Pancreas (tissue), 10 donors: ENCODE measurements around the gene GATA6. TPM values are rescaled to one million over a fixed set of nuclear protein-coding genes. Genes with fewer than 3 reads are reported as not detected.
A peak's percentile ranks its signal among the peaks of the same experiment; 100 is the strongest.

Experiments used
- ATAC-seq, 4 donors: fragments of 200-7000 bp; cut with Tn5 transposase; one replicate each; pipeline versions ENCODE4 v1.8.0 to v1.9.1; 2020; ENCODE audit warnings: mild to moderate bottlenecking in 4 of 4, moderate library complexity in 4 of 4
- DNase-seq, 6 donors: peaks; one replicate each; pipeline ENCODE4 v3.0.0-alpha.2; 2020
- FAIRE-seq: peaks from 2 replicates; lab custom pipeline; 2012; peaks lifted over from hg19 to GRCh38; lab: Jason Lieb, UNC
- H3K27ac ChIP-seq, 4 donors: fragments of 200-600 bp; sonication (generic); 1 replicate in 3 of 4; 2 replicates in 1 of 4; pipeline versions ENCODE4 v1.5.0 to v1.8.0; 2020
- H3K27me3 ChIP-seq, 4 donors: fragments of 200-600 bp; one replicate each; pipeline ENCODE4 v1.8.0; 2021
- H3K36me3 ChIP-seq, 3 donors: fragments of 200-600 bp; sonication (generic) in 1 of 3; one replicate each; pipeline versions ENCODE4 v1.5.0 to v1.8.0; 2020 to 2021
- H3K4me1 ChIP-seq, 3 donors: fragments of 200-600 bp; one replicate each; pipeline ENCODE4 v1.8.0; 2021
- H3K4me3 ChIP-seq, 4 donors: fragments of 200-600 bp; sonication (generic) in 2 of 4; one replicate each; pipeline versions ENCODE4 v1.5.0 to v1.8.0; 2020 to 2021
- H3K9me3 ChIP-seq, 4 donors: fragments of 200-600 bp; one replicate each; pipeline ENCODE4 v1.8.0; 2021
- WGBS, 2 donors: extraction: QIAGEN DNeasy Blood & Tissue Kit; methylation state at CpG; one replicate each; pipeline ENCODE4 v1.1.7; 2013; 5-methylcytosine and 5-hydroxymethylcytosine counted together
- intact Hi-C, 3 donors: fragments of 100-400 bp; cut with DNase I; formaldehyde crosslinking; loops; one replicate each; pipeline versions ENCODE4 v1.11.1 to v1.14.2; 2022
- polyA plus RNA-seq, 2 donors: library from polyadenylated mRNA; stranded (reverse); fragments of 200-250 nt; gene quantifications; one replicate each; pipeline ENCODE4 v1.2.3, GENCODE V29; 2013
- total RNA-seq, 6 donors: library from RNA; stranded (reverse); fragmentation: NEBNext Ultra II Directional in 4 of 6; extraction: Animal tissue kit (Norgen Biotek cat#: 25700) in 4 of 6; gene quantifications; one replicate each; pipeline versions ENCODE4 v1.2.1 to v1.2.4, GENCODE V29; 2021 to 2023
- TF ChIP-seq, protein P1 (sequence below), 4 donors: fragments of 200-600 bp; sonication (generic) in 3 of 4; IDR thresholded peaks; one replicate each; pipeline versions ENCODE4 v1.5.0 to v1.8.0; 2021; ENCODE audit warnings: antibody characterized with exemption in 4 of 4
- donor health status: healthy with polysubstance abuse.
- donor health status: DM: no; HTN: no; CAD: no; lungs with moderate emphysema.
- donor health status: DM: no; HTN: no; CAD: no.
- donor health status: control.
- donor health status: control.
- donor health status: Bipolar disorder and iron deficiency.
- donor health status: DM: yes; HTN: yes; CAD: no.
- donor health status: DM: no; HTN: no; CAD: no.
- donor health status: DM: no; HTN: no; CAD: no.
- donor health status: DM: yes; HTN: yes; CAD: no.

GATA6 gene
- total and polyA plus RNA-seq, 8 donors, result 15.4 to 36.4 (median 21.8) TPM

- WGBS, 2 donors, result 31 to 42% methylated on average over 6 of the region's 6 CpGs
Measured at GRCh38 chr18:22186484-22186971, 17.1 kb downstream of the GATA6 start.

GRCh38 chr18:22188559-22189267, 19.3 kb downstream of the GATA6 start:
- Histone ChIP-seq H3K4me1 (peaks cover 74 to 88% (median 78%) of the 10 kb centered on the region in 3 donors), H3K36me3 (peaks cover 0 to 21% (median 3%) of the 10 kb centered on the region in 3 donors), H3K9me3 (no peaks in the 10 kb centered on the region), H3K4me3 (no peak overlapping the region), H3K27me3 (no peaks in the 10 kb centered on the region), H3K27ac (peak overlapping the region; percentile 30 to 80 (median 64))
- TF ChIP-seq, protein P1, sequence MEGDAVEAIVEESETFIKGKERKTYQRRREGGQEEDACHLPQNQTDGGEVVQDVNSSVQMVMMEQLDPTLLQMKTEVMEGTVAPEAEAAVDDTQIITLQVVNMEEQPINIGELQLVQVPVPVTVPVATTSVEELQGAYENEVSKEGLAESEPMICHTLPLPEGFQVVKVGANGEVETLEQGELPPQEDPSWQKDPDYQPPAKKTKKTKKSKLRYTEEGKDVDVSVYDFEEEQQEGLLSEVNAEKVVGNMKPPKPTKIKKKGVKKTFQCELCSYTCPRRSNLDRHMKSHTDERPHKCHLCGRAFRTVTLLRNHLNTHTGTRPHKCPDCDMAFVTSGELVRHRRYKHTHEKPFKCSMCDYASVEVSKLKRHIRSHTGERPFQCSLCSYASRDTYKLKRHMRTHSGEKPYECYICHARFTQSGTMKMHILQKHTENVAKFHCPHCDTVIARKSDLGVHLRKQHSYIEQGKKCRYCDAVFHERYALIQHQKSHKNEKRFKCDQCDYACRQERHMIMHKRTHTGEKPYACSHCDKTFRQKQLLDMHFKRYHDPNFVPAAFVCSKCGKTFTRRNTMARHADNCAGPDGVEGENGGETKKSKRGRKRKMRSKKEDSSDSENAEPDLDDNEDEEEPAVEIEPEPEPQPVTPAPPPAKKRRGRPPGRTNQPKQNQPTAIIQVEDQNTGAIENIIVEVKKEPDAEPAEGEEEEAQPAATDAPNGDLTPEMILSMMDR (IDR thresholded peaks at IDR 0.05), result no peak
- peak in 1 of 4 donors; percentile 2 for ATAC-seq
- DNase-seq, result peak in 1 of 6 donors; percentile 22
- no peak for FAIRE-seq
- intact Hi-C loops, result no loop called here
- WGBS, 2 donors, result 33 to 34% methylated on average over 11 of the region's 11 CpGs

More at GRCh38 chr18:22186484-22186971, 17.1 kb downstream of the GATA6 start:
- Histone ChIP-seq H3K36me3 (peaks cover 0 to 40% (median 3%) of the 10 kb centered on the region in 3 donors), H3K4me1 (peaks cover 78 to 86% (median 85%) of the 10 kb centered on the region in 3 donors), H3K4me3 (no peak overlapping the region), H3K27ac (peak overlapping the region in 3 of 4 donors; percentile 19 to 80 (median 80)), H3K9me3 (no peaks in the 10 kb centered on the region), H3K27me3 (no peaks in the 10 kb centered on the region)
- ATAC-seq (peak in 1 of 4 donors; percentile 2), FAIRE-seq (no peak), DNase-seq (peak in 1 of 6 donors; percentile 11)
- intact Hi-C loops, result no loop called here
- TF ChIP-seq, protein P1 (IDR thresholded peaks at IDR 0.05), result no peak

- H3K4me3 ChIP-seq, result no peak overlapping the region
- no peaks in the 10 kb centered on the region for H3K27me3 ChIP-seq
- intact Hi-C loops, result no loop called here
- WGBS, 2 donors, result 20 to 24% methylated on average over 11 of the region's 11 CpGs
- peaks cover 67 to 85% (median 82%) of the 10 kb centered on the region in 3 donors for H3K4me1 ChIP-seq
- ATAC-seq (peak in 2 of 4 donors; percentile 11 to 19), DNase-seq (peak in 1 of 6 donors; percentile 17), FAIRE-seq (no peak)
- H3K27ac ChIP-seq, result peak overlapping the region; percentile 30 to 80 (median 71)
- no peaks in the 10 kb centered on the region for H3K9me3 ChIP-seq
- H3K36me3 ChIP-seq, result peaks cover 0 to 12% (median 3%) of the 10 kb centered on the region in 3 donors
- TF ChIP-seq, protein P1 (IDR thresholded peaks at IDR 0.05), result no peak
Measured at GRCh38 chr18:22189449-22190166, 20.2 kb downstream of the GATA6 start.

DNA sequence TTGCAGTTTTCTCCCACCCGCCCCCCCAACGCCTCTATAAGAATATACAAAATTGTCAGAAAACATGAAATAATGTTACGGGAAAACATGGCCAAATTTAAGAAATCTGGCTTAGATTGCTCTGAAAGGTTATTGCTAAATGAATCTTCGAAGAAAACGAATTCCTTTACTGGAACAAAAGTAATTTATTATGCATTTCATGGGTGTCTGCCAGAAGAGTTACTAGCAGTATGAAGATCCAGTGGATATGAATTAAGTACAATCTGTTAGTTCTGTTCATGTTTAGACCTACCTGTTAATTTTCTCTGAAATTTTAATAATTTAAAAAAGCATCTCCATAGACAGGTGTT, 21.9 kb downstream of the GATA6 start:
- 34 to 41% methylated on average over 5 of the region's 5 CpGs for WGBS, 2 donors

More for the DNA sequence above, 21.9 kb downstream of the GATA6 start:
- Histone ChIP-seq H3K27me3 (no peaks in the 10 kb centered on the region), H3K9me3 (no peaks in the 10 kb centered on the region), H3K4me3 (no peak overlapping the region), H3K27ac (peak overlapping the region in 3 of 4 donors; percentile 5 to 80 (median 80)), H3K36me3 (peaks cover 0 to 10% (median 6%) of the 10 kb centered on the region in 3 donors), H3K4me1 (peaks cover 57 to 71% (median 65%) of the 10 kb centered on the region in 3 donors)
- TF ChIP-seq, protein P1 (IDR thresholded peaks at IDR 0.05), result no peak
- DNase-seq, result no peak
- ATAC-seq, result no peak
- no peak for FAIRE-seq
- intact Hi-C loops, result no loop called here
